Suprapubic skin (tissue), 4 donors: ENCODE measurements around the gene SCNN1B.

Experiments used
- CTCF ChIP-seq, 2 donors: fragments of 200-600 bp in 1 of 2; fragments of 450-650 bp in 1 of 2; sonication (generic) in 1 of 2; IDR thresholded peaks; one replicate each; pipeline ENCODE4 v1.5.1; 2016 to 2019; ENCODE audit warnings: antibody characterized with exemption in 2 of 2, mild to moderate bottlenecking in 1 of 2, moderate library complexity in 1 of 2
- EP300 ChIP-seq: sonication (generic); formaldehyde crosslinking; IDR thresholded peaks from one replicate; pipeline ENCODE4 v1.6.1; 2017; ENCODE audit warnings: antibody characterized with exemption
- POLR2A ChIP-seq, 2 donors: fragments of 450-650 bp; IDR thresholded peaks; one replicate each; pipeline ENCODE4 v1.6.1; 2017; ENCODE audit warnings: antibody characterized with exemption in 2 of 2, mild to moderate bottlenecking in 2 of 2, moderate library complexity in 2 of 2
- POLR2AphosphoS5 ChIP-seq, 3 donors: sonication (generic); formaldehyde crosslinking; IDR thresholded peaks; one replicate each; pipeline ENCODE4 v1.6.1; 2017; ENCODE audit warnings: antibody characterized with exemption in 3 of 3

GRCh38 chr16:23316634-23317265 is 14.6 kb downstream of the SCNN1B start:
- no peak for TF ChIP-seq CTCF (IDR thresholded peaks at IDR 0.05)
- no peak for TF ChIP-seq POLR2A (IDR thresholded peaks at IDR 0.05)
- TF ChIP-seq POLR2AphosphoS5 (IDR thresholded peaks at IDR 0.05): no peak
- no peak for TF ChIP-seq EP300
